Erythroblast (primary cell): ENCODE results near the gene RUBCNL.

Experiments
- GATA1 ChIP-seq: IDR thresholded peaks from 2 replicates; pipeline ENCODE4 v1.6.1; 2011; ENCODE audit warnings: low read depth, mild to moderate bottlenecking, control low read depth, low read length, moderate library complexity
- POLR2A ChIP-seq: IDR thresholded peaks from 2 replicates; pipeline ENCODE4 v1.6.1; 2011; ENCODE audit warnings: mild to moderate bottlenecking, low read length

DNA sequence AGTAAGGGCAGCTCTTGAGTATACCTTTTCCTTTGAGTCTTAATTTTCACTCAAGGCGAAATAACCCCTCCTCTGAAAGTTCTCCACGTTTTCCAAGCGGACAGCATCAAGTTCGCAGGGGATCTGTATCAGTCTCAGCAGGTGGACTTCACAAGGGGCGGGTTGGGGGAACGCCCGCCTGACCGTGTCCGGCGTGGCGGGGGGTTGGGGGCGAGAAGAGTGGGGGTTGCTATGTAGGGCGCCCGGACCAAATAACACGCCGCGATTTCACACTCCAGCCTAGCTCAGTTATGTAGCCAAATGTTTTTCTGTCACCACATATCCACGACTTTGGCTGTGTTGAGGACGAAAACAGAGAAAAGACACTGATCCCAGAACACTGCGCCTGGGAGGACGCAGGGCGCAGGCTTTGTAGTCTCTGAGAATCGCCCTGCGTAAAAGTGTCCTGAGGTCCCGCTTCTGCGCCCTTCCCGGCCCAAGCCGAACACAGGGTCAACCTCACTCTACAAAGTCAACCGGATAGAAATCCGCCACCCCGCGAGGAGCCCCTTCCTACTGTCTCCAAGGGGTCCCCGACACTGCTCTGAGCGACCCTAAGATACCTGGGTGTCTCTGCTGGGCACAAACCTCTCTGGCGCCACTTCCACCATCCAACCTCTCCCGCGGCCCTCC, 524 bp downstream of the RUBCNL start:
- TF ChIP-seq POLR2A (no peak), GATA1 (no peak)
